ENCODE data around the gene TBX15. TPM values are rescaled to one million over a fixed set of nuclear protein-coding genes. Genes with fewer than 3 reads are reported as not detected.

The TBX15 gene
- total RNA-seq, 1 donor from 2014 or later, result 0.07 TPM

GRCh38 chr1:118984086-118984721, 3.9 kb downstream of the TBX15 start:
- Mint-ChIP-seq H3K27me3 (ENCODE audit: low read depth, unreplicated experiment) (peaks cover 91% of the 10 kb centered on the region), H3K9me3 (ENCODE audit: unreplicated experiment) (peaks cover 44% of the 10 kb centered on the region), H3K4me1 (ENCODE audit: low read depth, unreplicated experiment) (peaks cover 7% of the 10 kb centered on the region), H3K27ac (ENCODE audit: unreplicated experiment) (peak overlapping the region; percentile 77), H3K36me3 (ENCODE audit: low read depth, unreplicated experiment) (peaks cover 5% of the 10 kb centered on the region), H3K4me3 (ENCODE audit: unreplicated experiment) (no peak overlapping the region)
- Histone ChIP-seq H3K4me1 (ENCODE audit: insufficient read depth, low read length) (peaks cover 7% of the 10 kb centered on the region), H3K9me3 (ENCODE audit: insufficient read depth, low read depth, low read length) (peaks cover 12% of the 10 kb centered on the region), H2AFZ (ENCODE audit: low read depth, low read length) (no peak overlapping the region), H3K36me3 (ENCODE audit: insufficient read depth, low read length) (no peaks in the 10 kb centered on the region), H4K20me1 (ENCODE audit: insufficient read depth, low read length) (peaks cover 6% of the 10 kb centered on the region), H3K4me2 (ENCODE audit: low read length) (peak overlapping the region; percentile 71), H3K79me2 (ENCODE audit: insufficient read depth, low read length) (peaks cover 43% of the 10 kb centered on the region), H3K27ac (ENCODE audit: low read depth, low read length) (no peak overlapping the region), H3K4me3 (ENCODE audit: insufficient read depth, low read depth, low read length) (no peak overlapping the region), H3K27me3 (ENCODE audit: insufficient read depth, low read length) (peaks cover 99% of the 10 kb centered on the region), H3K9ac (ENCODE audit: low read length) (peak overlapping the region; percentile 73)
- peak; percentile 43 for TF ChIP-seq EZH2 (IDR thresholded peaks at IDR 0.05; ENCODE audit: insufficient read depth, low read length)
- TF ChIP-seq CTCF (IDR thresholded peaks at IDR 0.05; ENCODE audit: insufficient read depth, low read depth, low read length), result no peak
- FAIRE-seq, result no peak
- no peak for DNase-seq (ENCODE audit: low read depth)

- Mint-ChIP-seq H3K4me3 (ENCODE audit: unreplicated experiment) (no peak overlapping the region), H3K27me3 (ENCODE audit: low read depth, unreplicated experiment) (peaks cover 91% of the 10 kb centered on the region)
- peaks cover 99% of the 10 kb centered on the region for H3K27me3 ChIP-seq (ENCODE audit: insufficient read depth, low read length)
Observed at GRCh38 chr1:118983558-118984041, 4.5 kb downstream of the TBX15 start.

More at GRCh38 chr1:118983558-118984041, 4.5 kb downstream of the TBX15 start:
- Mint-ChIP-seq H3K27ac (ENCODE audit: unreplicated experiment) (peak overlapping the region; percentile 31), H3K9me3 (ENCODE audit: unreplicated experiment) (peaks cover 39% of the 10 kb centered on the region), H3K36me3 (ENCODE audit: low read depth, unreplicated experiment) (peaks cover 5% of the 10 kb centered on the region), H3K4me1 (ENCODE audit: low read depth, unreplicated experiment) (peaks cover 7% of the 10 kb centered on the region)
- H4K20me1 ChIP-seq (ENCODE audit: insufficient read depth, low read length), result peaks cover 6% of the 10 kb centered on the region
- H3K36me3 ChIP-seq (ENCODE audit: insufficient read depth, low read length), result no peaks in the 10 kb centered on the region
- peak overlapping the region; percentile 71 for H3K4me2 ChIP-seq (ENCODE audit: low read length)
- H3K4me1 ChIP-seq (ENCODE audit: insufficient read depth, low read length), result peaks cover 8% of the 10 kb centered on the region
- FAIRE-seq (peak; percentile 70), DNase-seq (ENCODE audit: low read depth) (no peak)
- TF ChIP-seq CTCF (IDR thresholded peaks at IDR 0.05; ENCODE audit: insufficient read depth, low read depth, low read length) (no peak), EZH2 (IDR thresholded peaks at IDR 0.05; ENCODE audit: insufficient read depth, low read length) (peak; percentile 64)
- peaks cover 12% of the 10 kb centered on the region for H3K9me3 ChIP-seq (ENCODE audit: insufficient read depth, low read depth, low read length)
- peak overlapping the region; percentile 22 for H3K27ac ChIP-seq (ENCODE audit: low read depth, low read length)
- no peak overlapping the region for H3K4me3 ChIP-seq (ENCODE audit: insufficient read depth, low read depth, low read length)
- peaks cover 43% of the 10 kb centered on the region for H3K79me2 ChIP-seq (ENCODE audit: insufficient read depth, low read length)
- no peak overlapping the region for H2AFZ ChIP-seq (ENCODE audit: low read depth, low read length)
- H3K9ac ChIP-seq (ENCODE audit: low read length), result peak overlapping the region; percentile 73

Measured in astrocyte (in vitro differentiated cells and primary cell).